NCI-H526 (cell line): ENCODE measurements around the gene CHRND.
"Not testable (repeated sequence)": the region's sequence is repeated elsewhere in the genome, so short reads cannot be mapped to it uniquely, and the experiment has no call there.

Source experiments
- DNase-seq, 2 experiments: peaks; one replicate each; lab custom pipeline; 2025; lab: John Stamatoyannopoulos, UW

CHRND gene

DNA sequence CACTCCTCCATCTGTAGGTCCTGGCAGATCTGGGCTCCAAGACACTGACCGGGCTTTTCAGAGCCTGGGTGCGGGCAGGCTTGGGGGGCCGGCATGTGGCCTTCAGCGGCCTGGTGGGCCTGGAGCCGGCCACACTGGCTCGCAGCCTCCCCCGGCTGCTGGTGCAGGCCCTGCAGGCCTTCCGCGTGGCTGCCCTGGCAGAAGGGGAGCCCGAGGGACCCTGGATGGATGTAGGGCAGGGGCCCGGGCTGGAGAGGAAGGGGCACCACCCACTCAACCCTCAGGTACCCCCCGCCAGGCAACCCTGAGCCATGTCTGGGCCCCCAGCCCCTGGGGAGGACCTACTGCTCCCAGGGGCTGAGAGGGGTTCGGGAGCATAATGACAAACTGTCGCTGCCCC, 761 bp upstream of the CHRND start:
- DNase-seq: no peak

DNA sequence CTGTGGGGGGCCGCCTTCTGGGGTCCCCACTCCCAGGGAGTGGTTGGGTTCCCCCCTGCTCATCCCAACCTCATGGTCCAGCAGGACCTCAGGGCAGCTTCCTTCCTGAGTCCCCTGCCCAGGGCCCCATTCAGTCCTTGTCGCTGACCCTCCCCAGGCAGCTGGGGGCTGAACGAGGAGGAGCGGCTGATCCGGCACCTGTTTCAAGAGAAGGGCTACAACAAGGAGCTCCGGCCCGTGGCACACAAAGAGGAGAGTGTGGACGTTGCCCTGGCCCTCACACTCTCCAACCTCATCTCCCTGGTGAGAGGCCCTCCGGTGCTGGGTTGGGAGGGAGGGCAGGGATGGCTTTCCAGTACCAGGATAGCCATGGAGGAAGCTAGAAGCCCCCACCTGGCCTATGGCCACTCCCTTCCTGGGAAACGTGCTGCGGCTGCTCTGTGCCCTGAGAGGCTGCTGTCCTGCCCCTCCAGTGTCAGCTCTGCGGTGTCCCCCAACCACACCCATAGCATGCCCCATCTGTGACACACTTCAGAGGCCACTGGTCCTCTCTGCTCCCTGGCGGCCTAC, 497 bp downstream of the CHRND start:
- DNase-seq: no peak

DNA sequence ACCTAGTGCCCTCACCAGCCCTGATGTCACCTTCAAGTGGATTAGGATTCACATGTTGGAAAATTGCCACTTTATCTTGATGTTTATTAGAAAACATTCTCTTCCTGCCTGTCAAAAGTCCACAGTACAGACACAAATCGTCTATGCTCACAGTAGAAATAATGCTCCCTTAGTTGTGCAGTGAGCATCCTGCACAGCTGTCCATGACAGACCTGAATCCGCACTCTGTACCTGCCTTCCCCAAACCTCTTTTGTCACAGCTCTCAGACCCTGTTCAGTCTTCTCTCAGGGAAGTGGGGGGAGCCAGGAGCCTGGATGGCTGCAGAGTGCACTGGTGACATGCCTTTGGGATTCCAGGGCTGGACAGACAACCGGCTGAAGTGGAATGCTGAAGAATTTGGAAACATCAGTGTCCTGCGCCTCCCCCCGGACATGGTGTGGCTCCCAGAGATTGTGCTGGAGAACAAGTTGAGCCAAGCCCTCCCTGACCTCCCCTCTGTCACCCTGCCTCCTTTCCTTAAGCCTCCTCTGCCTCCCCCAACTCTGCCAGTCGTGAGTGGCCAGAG, 2.0 kb downstream of the CHRND start:
- no peak for DNase-seq

DNA sequence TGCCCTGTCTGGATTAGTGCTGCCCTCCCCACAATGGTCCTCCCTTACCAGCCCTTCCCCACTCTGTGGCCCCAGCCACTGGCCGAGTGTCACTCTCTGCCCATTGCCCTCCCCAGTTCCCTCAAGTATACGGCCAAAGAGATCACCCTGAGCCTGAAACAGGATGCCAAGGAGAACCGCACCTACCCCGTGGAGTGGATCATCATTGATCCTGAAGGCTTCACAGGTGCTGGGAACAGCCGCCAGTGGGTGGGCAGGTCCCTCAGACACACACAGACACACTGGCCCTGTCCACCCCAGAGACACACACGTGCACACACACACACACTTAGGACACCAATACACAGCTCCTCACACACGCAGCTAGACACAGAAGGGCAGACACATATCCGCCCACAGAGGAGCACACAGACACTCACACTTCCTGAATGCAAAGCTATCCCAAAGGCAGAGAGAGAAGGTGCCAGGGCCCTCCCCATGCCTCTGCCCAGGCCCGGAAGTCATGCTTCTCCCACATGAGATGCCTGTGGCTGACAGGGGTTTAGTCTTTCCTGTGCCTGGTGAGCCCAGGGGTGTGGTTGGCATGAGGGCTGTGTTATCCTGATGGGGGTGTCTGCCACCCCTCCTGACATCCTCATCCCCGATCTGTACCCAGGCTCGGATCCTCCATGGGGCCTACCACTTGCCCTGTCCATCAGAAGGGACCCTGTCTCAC, 2.9 kb downstream of the CHRND start:
- no peak for DNase-seq

DNA sequence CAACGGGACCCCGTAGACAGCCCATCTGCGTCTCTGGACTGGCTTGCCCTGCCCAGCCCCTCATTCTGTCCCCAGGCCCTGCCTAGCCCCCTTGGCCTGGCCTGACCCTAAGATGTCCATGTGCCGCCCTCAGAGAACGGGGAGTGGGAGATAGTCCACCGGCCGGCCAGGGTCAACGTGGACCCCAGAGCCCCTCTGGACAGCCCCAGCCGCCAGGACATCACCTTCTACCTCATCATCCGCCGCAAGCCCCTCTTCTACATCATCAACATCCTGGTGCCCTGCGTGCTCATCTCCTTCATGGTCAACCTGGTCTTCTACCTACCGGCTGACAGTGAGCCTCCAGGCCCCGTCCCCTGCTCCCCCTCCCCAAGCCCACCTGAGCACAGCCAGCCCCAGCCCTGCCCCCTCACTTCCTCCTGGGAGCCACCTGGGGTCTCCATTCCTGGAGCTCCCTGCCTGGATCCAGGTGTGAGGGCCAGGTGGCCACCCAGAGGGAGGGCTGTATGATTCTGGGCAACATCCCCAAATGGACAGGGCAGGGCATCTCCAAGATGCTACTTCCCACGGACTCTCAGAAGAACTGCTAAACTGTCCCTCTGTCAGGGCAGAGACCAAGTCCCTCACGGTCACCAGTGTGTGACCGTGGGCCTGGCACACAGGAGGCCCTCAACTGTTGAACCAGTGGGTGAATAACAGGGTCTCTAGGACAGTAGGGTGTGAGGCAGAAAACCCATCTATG, 4.0 kb downstream of the CHRND start:
- DNase-seq: no peak

DNA sequence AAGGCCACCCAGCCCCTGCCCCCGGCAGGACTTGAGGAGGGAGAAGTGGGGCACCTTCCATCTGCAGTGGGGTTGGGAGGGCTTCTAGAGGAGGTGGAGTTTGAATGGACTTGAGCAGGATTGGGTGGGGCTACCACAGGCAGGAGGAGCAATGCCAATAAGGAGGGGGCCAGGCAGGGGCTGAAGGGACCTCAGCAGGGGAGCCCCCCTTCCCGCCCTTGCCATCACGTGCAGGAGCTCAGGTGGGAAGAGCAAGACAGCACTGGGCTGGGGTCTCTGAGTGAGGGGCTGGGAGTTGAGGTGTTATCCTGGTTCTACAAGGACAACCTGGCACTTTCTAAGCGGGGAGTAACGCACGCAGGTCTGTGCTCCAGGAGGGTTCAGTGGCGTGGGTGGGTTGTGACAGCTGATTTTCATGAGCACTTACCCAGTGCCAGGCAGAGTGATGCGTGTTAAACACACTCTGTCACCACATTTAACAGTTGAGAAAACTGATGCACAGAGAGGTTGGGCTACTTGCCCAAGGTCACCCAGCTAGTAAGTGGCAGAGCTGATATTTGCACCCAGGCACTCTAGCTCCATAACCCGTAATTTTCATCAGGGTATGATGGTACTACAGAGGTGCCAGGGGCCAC, 4.8 kb downstream of the CHRND start:
- no peak for DNase-seq

DNA sequence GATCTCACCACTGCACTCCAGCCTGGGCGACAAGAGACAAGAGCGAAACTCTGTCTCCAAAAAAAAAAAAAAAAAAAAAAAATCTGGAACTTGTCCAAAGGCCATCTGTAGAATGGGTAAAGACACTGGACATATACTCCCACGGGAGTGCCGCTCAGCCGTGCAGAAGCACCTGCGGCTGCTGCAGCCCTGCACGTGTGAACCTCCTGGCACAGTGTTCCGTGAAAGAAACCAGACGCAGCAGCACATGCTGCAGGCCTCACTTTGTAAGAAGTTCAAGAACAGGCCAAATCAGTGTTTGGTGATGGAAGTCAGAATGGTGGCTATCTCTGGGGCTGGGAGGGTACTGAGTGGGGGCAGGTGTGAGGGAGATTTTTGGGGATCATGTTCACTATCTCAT, 6.5 kb downstream of the CHRND start:
- no peak for DNase-seq

DNA sequence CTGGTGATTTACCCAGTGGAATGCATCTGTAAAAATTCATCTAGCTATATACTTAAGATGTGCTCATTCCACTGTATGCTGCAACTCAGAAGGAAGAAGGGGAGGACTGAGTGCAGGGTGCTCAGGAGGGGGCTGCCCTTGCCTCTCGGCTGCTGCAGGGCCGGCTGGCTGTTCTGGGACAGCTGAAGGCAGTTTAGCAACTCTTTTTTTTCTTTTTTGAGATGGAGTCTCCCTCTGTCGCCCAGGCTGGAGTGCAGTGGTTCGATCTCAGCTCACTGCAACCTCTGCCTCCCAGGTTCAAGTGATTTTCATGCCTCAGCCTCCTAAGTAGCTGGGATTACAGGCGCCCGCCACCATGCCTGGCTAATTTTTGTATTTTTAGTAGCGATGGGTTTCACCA, 6.9 kb downstream of the CHRND start:
- DNase-seq: not testable (repeated sequence)

DNA sequence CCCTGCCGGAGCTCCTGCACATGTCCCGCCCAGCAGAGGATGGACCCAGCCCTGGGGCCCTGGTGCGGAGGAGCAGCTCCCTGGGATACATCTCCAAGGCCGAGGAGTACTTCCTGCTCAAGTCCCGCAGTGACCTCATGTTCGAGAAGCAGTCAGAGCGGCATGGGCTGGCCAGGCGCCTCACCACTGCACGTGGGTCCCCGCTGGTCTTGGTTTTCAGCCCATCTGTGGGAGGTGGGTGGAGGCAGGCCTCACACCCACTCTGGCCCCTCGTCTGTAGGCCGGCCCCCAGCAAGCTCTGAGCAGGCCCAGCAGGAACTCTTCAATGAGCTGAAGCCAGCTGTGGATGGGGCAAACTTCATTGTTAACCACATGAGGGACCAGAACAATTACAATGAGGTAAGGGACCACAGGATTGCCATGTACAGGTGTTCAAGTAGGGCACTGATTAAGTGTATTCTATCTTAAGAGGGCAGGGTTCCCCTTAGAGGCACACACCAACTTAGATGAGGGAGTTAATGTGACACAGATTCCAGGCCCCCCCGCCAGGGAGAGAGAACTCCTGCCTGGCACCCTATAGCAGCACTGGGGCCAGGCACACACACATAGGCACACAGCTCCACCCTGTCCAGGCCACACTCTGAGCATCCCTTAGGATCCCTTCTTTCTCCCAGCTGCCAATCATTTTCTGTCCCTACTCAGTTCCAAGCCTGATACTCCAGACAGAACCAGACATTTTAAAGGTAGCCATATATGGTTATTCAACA, 8.2 kb downstream of the CHRND start:
- DNase-seq: no peak

DNA sequence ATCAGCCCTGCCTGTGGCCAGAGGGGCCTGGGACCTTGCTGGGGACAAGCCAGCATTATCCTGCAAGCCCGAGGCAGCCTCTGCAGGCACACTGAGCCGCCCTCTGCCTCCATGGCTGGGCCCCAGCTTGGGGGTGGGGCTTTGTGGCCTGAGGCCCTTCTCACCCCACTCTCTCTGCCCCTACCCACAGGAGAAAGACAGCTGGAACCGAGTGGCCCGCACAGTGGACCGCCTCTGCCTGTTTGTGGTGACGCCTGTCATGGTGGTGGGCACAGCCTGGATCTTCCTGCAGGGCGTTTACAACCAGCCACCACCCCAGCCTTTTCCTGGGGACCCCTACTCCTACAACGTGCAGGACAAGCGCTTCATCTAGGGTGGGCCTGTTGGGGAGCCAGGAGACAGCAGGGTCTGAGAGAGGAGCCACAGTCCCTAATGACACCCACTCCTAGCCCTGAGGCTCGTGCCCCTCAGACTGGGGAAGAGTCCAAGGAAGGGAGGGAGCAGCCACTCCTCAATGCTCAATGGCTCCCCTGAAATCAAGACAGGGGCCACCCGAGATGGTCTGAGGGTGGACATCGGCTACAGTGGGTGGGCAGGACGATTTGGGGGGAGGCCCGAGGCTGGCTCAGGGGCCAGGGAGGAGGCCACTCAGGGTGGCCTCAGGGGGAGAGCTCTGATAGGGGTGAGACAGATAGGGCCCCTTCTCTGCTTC, 9.1 kb downstream of the CHRND start:
- no peak for DNase-seq

DNA sequence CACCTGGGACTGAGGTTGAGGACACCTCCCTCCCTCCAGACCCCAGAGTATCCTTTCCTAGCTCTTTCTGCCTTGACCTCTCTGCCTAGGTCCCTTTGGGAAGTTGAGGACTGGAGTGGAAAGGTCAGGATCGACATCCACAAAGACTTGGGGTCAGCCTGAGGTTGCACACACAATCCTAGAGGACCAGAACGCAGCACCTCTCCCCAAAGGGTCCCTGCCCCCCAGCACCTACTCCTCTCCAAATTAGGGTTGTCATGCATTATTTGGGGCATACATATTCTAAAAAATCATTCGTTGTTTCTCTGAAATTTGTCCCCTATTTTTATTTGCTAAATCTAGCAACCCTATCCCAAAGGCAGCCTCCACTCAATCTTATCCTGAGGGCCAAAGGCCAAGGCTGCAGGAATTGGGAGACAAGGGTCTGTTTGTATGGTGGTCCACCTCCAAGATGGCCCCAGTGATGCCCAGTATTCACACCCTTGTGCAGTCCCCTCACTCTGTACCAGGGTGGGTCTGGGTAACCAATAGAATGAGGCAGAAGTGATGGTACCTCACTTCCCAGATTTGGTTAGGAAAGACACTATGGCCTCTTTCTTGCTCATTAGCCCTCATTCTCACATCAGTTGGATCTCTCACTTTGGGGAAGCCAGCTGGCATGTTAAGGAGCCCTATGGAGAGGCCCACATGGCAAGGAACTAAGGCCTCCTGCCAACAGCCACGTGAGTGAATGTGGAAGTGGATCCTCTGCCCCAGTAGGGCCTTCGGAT, 10.0 kb downstream of the CHRND start:
- no peak for DNase-seq

DNA sequence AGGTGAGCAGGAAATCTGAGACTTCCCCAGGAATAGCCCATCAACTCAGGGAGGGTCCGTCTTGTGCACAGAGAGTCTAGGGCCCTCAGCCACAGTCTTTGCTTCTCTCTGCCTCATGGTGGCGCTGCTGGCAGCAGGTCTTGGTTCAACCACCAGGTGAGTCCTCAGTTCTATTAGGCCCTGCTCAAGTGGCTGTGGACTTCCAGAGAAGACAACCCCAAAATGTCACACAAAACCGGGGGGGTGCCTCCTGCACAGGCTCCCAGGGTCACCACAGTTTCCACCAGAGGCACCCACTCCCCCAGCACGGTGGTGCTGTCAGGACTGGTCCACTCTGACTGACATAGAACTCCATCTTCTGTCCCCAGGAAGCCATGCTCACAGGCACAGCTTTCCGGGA, 11.1 kb downstream of the CHRND start:
- peak; percentile 7 to 57 for DNase-seq

DNA sequence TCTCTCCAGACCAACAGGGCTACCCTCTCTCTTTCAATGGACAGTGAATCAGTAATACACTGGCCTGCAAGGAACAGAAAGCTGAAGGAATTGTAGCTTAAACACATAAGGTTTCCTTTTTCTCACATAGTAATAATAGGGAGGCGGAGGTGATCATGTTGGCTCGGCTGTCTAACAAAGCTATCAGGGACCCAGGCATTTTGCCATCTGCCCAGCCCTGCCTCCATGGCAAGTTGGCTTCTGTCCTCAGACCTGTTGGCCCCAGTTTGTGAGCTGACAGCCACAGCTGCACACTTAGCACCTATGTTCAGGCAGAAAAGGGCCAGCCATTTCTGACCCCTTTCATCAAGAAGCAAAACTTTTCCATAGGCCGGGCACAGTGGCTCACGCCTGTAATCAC, 11.5 kb downstream of the CHRND start:
- DNase-seq: no peak

DNA sequence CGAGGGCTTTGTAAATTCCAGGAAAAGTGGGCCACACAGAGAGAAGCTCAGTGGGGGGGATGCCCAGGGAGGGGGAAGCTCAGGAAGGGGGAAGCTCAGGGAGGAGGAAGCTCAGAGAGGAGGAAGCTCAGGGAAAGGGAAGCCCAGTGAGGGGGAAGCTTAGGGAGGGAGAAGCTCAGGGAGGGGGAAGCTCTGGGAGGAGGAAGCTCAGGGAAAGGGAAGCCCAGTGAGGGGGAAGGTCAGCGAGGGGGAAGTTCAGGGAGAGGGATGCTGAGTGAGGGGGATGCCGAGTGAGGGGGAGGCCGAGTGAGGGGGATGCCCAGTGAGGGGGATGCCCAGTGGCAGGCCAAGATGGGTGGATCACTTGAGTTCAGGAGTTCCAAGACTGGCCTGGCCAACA, 12.7 kb downstream of the CHRND start:
- DNase-seq: no peak

DNA sequence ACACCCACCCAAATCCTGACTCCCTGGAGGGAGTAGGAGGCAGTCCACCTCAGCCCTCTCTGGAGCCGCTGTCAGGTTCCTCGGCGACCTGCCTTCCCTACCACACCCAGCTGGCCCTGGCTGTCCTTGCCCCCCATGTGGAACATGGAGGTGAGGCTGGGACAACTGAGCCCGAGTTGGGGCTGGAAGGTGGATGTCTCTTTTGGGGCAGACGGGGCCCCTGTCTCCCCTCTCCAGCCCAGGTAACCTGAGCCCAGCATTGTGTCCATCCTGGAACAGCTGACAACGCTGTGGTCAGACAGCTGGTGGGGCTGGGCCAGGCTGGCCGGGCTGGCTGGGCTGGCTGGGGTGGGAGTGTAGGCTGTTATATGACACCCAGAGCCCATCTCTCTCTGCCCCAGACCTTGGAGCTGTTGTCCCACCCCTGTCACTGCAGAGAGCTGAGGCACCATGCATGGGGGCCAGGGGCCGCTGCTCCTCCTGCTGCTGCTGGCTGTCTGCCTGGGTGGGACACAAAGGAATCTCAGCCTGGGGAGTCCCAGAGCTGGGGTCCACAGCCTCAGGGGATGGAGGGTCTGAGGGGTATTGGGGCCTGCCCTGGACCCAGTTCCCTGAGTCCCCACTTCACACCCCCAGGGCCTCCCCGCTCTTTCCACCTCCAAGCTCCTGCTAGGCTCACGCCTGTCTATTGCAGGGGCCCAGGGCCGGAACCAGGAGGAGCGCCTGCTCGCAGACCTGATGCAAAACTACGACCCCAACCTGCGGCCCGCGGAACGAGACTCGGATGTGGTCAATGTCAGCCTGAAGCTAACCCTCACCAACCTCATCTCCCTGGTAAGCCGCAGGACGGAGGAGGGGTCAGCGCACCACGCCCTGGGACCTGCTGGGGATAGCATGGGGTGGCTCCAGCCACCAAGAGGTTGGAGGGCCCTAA, 13.6 kb downstream of the CHRND start, which contains the start of gene CHRNG:
Gene CHRNG (plus strand): TSS at position 395 of the 934 bp plus-strand sequence. CDS start 56 bp downstream, at position 451.
- DNase-seq: no peak

DNA sequence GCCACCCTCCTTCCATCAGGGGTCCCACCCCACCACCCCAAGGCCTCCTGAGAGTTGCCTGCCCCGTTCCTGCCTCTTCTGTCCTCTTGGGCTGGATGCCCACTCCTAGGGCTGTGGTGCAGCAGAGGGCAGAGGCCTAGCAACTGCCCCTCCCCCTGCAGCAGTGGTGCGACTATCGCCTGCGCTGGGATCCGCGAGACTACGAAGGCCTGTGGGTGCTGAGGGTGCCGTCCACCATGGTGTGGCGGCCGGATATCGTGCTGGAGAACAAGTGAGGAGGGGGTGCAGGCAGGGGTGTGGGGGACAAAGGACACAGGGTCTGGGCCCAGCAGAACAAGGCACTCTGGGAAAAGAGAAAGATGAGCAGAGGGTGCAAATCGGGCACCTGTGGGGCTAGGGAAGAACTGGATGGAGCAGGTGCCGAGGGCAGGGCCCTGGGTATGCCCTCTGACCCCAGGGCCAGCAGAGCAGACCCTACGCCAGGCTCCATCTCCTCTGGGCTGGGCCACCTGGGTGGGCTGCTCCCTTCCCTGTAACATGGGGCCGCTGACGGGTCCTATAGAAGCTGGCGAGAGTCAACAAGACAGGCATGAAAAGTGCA, 14.6 kb downstream of the CHRND start:
- no peak for DNase-seq

DNA sequence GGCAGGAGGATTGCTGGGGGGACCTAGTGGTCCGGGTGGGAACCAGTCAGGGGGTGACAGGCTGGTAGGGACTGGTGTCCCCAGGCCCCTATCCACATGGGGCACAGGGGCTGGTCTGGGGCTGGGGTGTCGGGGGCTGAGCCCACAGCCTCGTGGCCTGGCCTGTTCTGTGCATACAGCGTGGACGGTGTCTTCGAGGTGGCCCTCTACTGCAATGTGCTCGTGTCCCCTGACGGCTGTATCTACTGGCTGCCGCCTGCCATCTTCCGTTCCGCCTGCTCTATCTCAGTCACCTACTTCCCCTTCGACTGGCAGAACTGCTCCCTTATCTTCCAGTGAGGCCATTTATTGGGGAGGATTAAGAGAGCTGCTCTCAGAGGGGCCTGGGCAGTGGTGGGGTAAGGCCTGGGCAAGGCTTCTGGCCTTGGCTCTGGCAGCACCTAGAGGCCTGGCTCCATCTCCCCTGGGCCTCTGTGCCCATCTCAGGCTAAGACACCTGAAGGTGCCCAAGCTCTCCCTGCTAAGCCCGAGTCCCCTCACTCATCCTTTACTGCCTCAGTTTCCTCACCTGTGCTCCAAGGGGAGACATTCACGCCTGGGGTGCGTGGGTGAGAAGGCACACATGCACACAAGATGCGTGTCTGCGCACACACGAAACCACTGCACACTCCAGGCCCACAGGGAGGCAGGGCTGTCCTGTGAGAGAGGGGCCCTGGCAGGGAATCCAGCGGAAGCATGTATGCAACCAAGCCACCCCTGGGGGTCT, 15.4 kb downstream of the CHRND start:
- DNase-seq: no peak
